CD4-positive, alpha-beta T cell treated with Interferon alpha-2 for 1 hour (primary cell): ENCODE results near the gene SORCS2.
"Not testable (repeated sequence)": the region's sequence is repeated elsewhere in the genome, so short reads cannot be mapped to it uniquely, and the experiment has no call there.

Experiments
- DNase-seq, 2 donors: peaks; one replicate each; pipeline ENCODE4 v3.0.0-alpha.2; 2020 to 2022

Gene SORCS2

GRCh38 chr4:7575426-7575825, 383.1 kb downstream of the SORCS2 start:
- DNase-seq = no peak

- not testable (repeated sequence) for DNase-seq
Observed at GRCh38 chr4:7577361-7578039, 385.2 kb downstream of the SORCS2 start.

GRCh38 chr4:7581477-7581876, 389.1 kb downstream of the SORCS2 start:
- DNase-seq = no peak

GRCh38 chr4:7582313-7583097, 390.2 kb downstream of the SORCS2 start:
- DNase-seq = no peak

GRCh38 chr4:7584098-7584497, 391.8 kb downstream of the SORCS2 start:
- DNase-seq = no peak

- DNase-seq = no peak
Observed at GRCh38 chr4:7584606-7585159, 392.3 kb downstream of the SORCS2 start.

- no peak for DNase-seq
Observed at GRCh38 chr4:7585768-7586167, 393.4 kb downstream of the SORCS2 start.

- DNase-seq = no peak
Observed at GRCh38 chr4:7587433-7588405, 395.4 kb downstream of the SORCS2 start.

- DNase-seq = no peak
Observed at GRCh38 chr4:7590189-7590588, 397.9 kb downstream of the SORCS2 start.

GRCh38 chr4:7590899-7591298, 398.6 kb downstream of the SORCS2 start:
- DNase-seq = no peak

GRCh38 chr4:7591409-7592053, 399.2 kb downstream of the SORCS2 start:
- no peak for DNase-seq

GRCh38 chr4:7593646-7594412, 401.5 kb downstream of the SORCS2 start:
- DNase-seq = no peak

GRCh38 chr4:7595934-7596461, 403.7 kb downstream of the SORCS2 start:
- DNase-seq = no peak

- no peak for DNase-seq
Observed at GRCh38 chr4:7596918-7597606, 404.7 kb downstream of the SORCS2 start.

- DNase-seq = no peak
Observed at GRCh38 chr4:7598939-7599790, 406.8 kb downstream of the SORCS2 start.

- no peak for DNase-seq
Observed at GRCh38 chr4:7600247-7600646, 407.9 kb downstream of the SORCS2 start.

GRCh38 chr4:7602166-7602565, 409.8 kb downstream of the SORCS2 start:
- DNase-seq = not testable (repeated sequence)

GRCh38 chr4:7607156-7607910, 415.0 kb downstream of the SORCS2 start:
- no peak for DNase-seq

GRCh38 chr4:7608046-7608445, 415.7 kb downstream of the SORCS2 start:
- no peak for DNase-seq
